Adrenal gland (tissue), 12 donors: ENCODE data around the gene RAB34. TPM values are rescaled to one million over a fixed set of nuclear protein-coding genes. Genes with fewer than 3 reads are reported as not detected.

ENCODE experiments used
- DNase-seq, 7 donors: peaks; one replicate each; pipeline ENCODE4 v3.0.0-alpha.2; 2019 to 2020
- H3K27ac ChIP-seq, 5 donors: fragments of 200-600 bp; sonication (generic) in 4 of 5; 1 replicate in 3 of 5; 2 replicates in 2 of 5; pipeline versions ENCODE4 v1.5.1 to v1.8.0; 2016 to 2020; ENCODE audit warnings: mild to moderate bottlenecking in 1 of 5
- H3K27me3 ChIP-seq: fragments of 200-600 bp; 2 replicates; pipeline ENCODE4 v1.8.0; 2021
- H3K36me3 ChIP-seq, 2 donors: fragments of 200-600 bp; replicated peaks in 1 of 2; 1 replicate in 1 of 2; 2 replicates in 1 of 2; pipeline versions ENCODE4 v1.5.1 to v1.8.0; 2018 to 2022
- H3K4me1 ChIP-seq, 2 donors: fragments of 200-600 bp; replicated peaks in 1 of 2; 1 replicate in 1 of 2; 2 replicates in 1 of 2; pipeline versions ENCODE4 v1.5.1 to v1.8.0; 2018 to 2021
- H3K4me3 ChIP-seq, 4 donors: fragments of 200-600 bp; sonication (generic) in 3 of 4; one replicate each; pipeline ENCODE4 v1.5.1; 2016 to 2018
- H3K9me3 ChIP-seq, 3 donors: fragments of 200-600 bp; sonication (generic) in 1 of 3; replicated peaks in 1 of 3; 1 replicate in 2 of 3; 2 replicates in 1 of 3; pipeline versions ENCODE4 v1.5.1 to v1.8.0; 2016 to 2021
- POLR2A ChIP-seq, 2 donors: fragments of 450-650 bp; IDR thresholded peaks; one replicate each; pipeline ENCODE4 v1.6.1; 2017; ENCODE audit warnings: antibody characterized with exemption in 2 of 2, mild to moderate bottlenecking in 2 of 2, moderate library complexity in 1 of 2
- whole genome bisulfite sequencing, 4 donors: extraction: QIAGEN DNeasy Blood & Tissue Kit in 2 of 4; methylation state at CpG; one replicate each; pipeline versions ENCODE4 v1.1.5 to v1.1.7; 2013 to 2017; 5-methylcytosine and 5-hydroxymethylcytosine counted together
- intact Hi-C, 2 donors: fragments of 100-400 bp; cut with DNase I; formaldehyde crosslinking; loops; one replicate each; pipeline versions ENCODE4 v1.14.1 to v1.15.0; 2022 to 2023
- polyA plus RNA-seq, 3 donors: library from polyadenylated mRNA; stranded (reverse); fragments of 200-250 nt in 2 of 3; fragments of 350-450 nt in 1 of 3; fragmentation: Illumina TruSeq in 1 of 3; extraction: RNeasy Lipid Tissue Mini Kit (QIAGEN cat#74804) in 1 of 3; gene quantifications; one replicate each; pipeline ENCODE4 v1.2.3, GENCODE V29; 2013 to 2014
- total RNA-seq, 9 donors: library from RNA; depleted of rRNA in 4 of 9; stranded (reverse); fragments of >200 nt in 4 of 9; fragments of 120-200 nt in 1 of 9; fragmentation: NEBNext Ultra II Directional in 1 of 9; extraction: Animal tissue kit (Norgen Biotek cat#: 25700) in 1 of 9; gene quantifications; one replicate each; pipeline versions ENCODE4 v1.1.0 to v1.2.4, GENCODE V29; 2013 to 2023
- TF ChIP-seq, protein P1 (sequence below), 6 experiments: fragments of 450-650 bp in 4 of 6; fragments of 200-600 bp in 2 of 6; sonication (generic) in 1 of 6; IDR thresholded peaks; 1 replicate in 5 of 6; 2 replicates in 1 of 6; pipeline versions ENCODE4 v1.5.1 to v1.8.0; 2016 to 2021; ENCODE audit warnings: antibody characterized with exemption in 6 of 6, mild to moderate bottlenecking in 2 of 6, moderate library complexity in 1 of 6
- donor health status: healthy with polysubstance abuse.
- donor health status: Bipolar disorder and iron deficiency.
- donor health status: DM: yes; HTN: yes; CAD: no.
- donor health status: DM: no; HTN: no; CAD: no.
- donor health status: DM: no; HTN: no; CAD: no.
- donor health status: DM: yes; HTN: yes; CAD: no.

The RAB34 gene
- total and polyA plus RNA-seq, 12 donors = 111 to 332 (median 146) TPM

DNA sequence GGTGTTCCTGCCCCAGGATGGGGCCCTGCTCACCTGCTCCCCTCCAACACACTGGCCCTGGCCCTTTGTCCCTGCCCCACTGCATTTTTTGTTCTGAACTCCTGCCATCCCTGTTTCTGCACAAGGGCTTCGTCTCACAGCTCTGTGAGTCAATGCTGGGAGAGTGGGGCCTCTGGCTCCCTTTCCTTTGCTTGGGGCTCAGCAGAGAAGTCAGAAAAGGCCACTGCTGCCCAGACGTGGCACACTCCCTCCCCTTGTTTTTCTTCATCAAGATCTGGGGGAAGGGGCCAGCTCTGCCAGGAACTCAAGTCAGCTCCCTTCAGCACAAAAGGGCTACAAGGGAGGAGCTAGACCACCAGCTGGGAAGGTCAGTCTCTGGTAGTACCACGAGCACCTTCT, 14.9 kb downstream of the RAB34 start:
- peaks cover 0 to 57% of the 10 kb centered on the region in 2 donors for H3K36me3 ChIP-seq
- no peaks in the 10 kb centered on the region for H3K27me3 ChIP-seq
- H3K9me3 ChIP-seq = no peaks in the 10 kb centered on the region
- H3K4me3 ChIP-seq = no peak overlapping the region
- intact Hi-C loops = loop anchor here in 1 of 2 donors (10.0 kb wide), 1 partner anchor 48 kb away; no protein-coding TSS in a partner anchor
- no peak overlapping the region for H3K27ac ChIP-seq
- WGBS, 4 donors = 52 to 75% (median 68%) methylated on average over 2 to 3 of the region's 3 CpGs
- no peaks in the 10 kb centered on the region for H3K4me1 ChIP-seq
- DNase-seq = no peak
- no peak for TF ChIP-seq POLR2A (IDR thresholded peaks at IDR 0.05)
- TF ChIP-seq, protein P1, sequence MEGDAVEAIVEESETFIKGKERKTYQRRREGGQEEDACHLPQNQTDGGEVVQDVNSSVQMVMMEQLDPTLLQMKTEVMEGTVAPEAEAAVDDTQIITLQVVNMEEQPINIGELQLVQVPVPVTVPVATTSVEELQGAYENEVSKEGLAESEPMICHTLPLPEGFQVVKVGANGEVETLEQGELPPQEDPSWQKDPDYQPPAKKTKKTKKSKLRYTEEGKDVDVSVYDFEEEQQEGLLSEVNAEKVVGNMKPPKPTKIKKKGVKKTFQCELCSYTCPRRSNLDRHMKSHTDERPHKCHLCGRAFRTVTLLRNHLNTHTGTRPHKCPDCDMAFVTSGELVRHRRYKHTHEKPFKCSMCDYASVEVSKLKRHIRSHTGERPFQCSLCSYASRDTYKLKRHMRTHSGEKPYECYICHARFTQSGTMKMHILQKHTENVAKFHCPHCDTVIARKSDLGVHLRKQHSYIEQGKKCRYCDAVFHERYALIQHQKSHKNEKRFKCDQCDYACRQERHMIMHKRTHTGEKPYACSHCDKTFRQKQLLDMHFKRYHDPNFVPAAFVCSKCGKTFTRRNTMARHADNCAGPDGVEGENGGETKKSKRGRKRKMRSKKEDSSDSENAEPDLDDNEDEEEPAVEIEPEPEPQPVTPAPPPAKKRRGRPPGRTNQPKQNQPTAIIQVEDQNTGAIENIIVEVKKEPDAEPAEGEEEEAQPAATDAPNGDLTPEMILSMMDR (IDR thresholded peaks at IDR 0.05) = no peak

GRCh38 chr17:28702026-28702751, 15.5 kb downstream of the RAB34 start:
- Histone ChIP-seq H3K4me1 (no peaks in the 10 kb centered on the region), H3K27ac (peak overlapping the region in 1 of 5 donors; percentile 16), H3K4me3 (no peak overlapping the region), H3K27me3 (no peaks in the 10 kb centered on the region), H3K36me3 (peaks cover 0 to 63% of the 10 kb centered on the region in 2 donors), H3K9me3 (no peaks in the 10 kb centered on the region)
- DNase-seq = no peak
- TF ChIP-seq, protein P1 (IDR thresholded peaks at IDR 0.05) = no peak
- TF ChIP-seq POLR2A (IDR thresholded peaks at IDR 0.05) = no peak
- intact Hi-C loops = loop anchor here in 1 of 2 donors (10.0 kb wide), 1 partner anchor 47 kb away; no protein-coding TSS in a partner anchor
- WGBS, 4 donors = 69 to 75% (median 72%) methylated on average over 10 of the region's 10 CpGs

DNA sequence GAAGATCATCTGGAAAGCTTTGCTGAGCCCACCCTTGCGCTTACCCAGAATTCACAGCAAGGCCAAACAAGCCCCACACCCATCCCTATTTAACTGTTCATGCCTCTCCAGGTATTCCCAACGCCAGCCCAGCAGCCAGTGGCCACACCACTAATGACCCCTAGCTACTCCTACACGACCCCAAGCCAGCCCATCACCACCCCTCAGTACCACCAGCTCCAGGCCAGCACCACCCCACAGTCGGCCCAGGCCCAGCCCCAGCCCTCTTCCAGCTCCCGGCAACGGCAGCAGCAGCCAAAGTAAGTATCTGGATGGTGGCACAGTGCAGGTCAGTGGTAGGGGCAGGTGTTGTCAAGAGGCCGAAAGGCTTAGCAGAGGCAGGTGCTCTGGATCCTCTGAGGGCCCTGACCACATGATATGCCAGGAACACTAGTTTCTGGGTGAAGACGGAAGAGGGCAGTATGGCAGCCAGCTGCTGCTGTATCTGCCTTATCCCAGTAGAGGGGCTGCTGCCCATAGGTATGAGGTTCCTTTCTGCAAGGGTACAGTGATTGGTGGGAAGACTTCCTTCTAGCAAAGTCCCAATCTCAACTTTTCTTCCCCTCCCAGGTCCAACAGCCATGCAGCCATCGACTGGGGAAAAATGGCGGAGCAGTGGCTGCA, 16.7 kb downstream of the RAB34 start:
- 87 to 89% (median 88%) methylated on average over 7 to 10 of the region's 10 CpGs for WGBS, 4 donors
- DNase-seq = no peak
- no peak for TF ChIP-seq POLR2A (IDR thresholded peaks at IDR 0.05)
- TF ChIP-seq, protein P1 (IDR thresholded peaks at IDR 0.05) = no peak
- no peaks in the 10 kb centered on the region for H3K9me3 ChIP-seq
- no peak overlapping the region for H3K4me3 ChIP-seq
- no peak overlapping the region for H3K27ac ChIP-seq
- peaks cover 0 to 75% of the 10 kb centered on the region in 2 donors for H3K36me3 ChIP-seq
- no peaks in the 10 kb centered on the region for H3K27me3 ChIP-seq
- no peaks in the 10 kb centered on the region for H3K4me1 ChIP-seq
- intact Hi-C loops = loop anchor here in 1 of 2 donors (10.0 kb wide), 1 partner anchor 46 kb away; no protein-coding TSS in a partner anchor

DNA sequence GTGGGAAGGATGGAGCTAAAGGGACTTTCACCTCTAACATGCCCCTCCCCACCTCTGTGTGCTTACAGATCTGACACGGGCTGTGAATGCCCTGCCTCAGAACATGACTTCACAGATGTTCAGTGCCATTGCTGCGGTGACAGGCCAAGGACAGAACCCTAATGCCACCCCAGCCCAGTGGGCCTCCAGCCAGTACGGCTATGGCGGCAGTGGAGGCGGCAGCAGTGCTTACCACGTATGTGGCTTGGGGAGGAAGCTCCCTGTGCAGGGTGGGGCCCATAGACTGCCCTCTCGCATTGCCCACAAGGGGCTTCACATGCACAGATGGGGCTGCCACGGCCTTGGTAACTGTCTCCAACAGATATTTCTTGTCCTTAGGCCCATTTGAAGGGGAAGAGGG, 17.4 kb downstream of the RAB34 start:
- H3K27ac ChIP-seq = no peak overlapping the region
- no peak for DNase-seq
- peaks cover 0 to 82% of the 10 kb centered on the region in 2 donors for H3K36me3 ChIP-seq
- TF ChIP-seq, protein P1 (IDR thresholded peaks at IDR 0.05) = no peak
- no peak for TF ChIP-seq POLR2A (IDR thresholded peaks at IDR 0.05)
- intact Hi-C loops = loop anchor here in 1 of 2 donors (10.0 kb wide), 1 partner anchor 45 kb away; no protein-coding TSS in a partner anchor
- H3K27me3 ChIP-seq = no peaks in the 10 kb centered on the region
- H3K4me3 ChIP-seq = no peak overlapping the region
- 65 to 100% (median 81%) methylated on average over 1 to 8 of the region's 8 CpGs for WGBS, 4 donors
- no peaks in the 10 kb centered on the region for H3K4me1 ChIP-seq
- no peaks in the 10 kb centered on the region for H3K9me3 ChIP-seq
